OCI-LY3 (cell line): Measurements from ENCODE around the gene BRI3BP.

Experiments used
- EZH2phosphoT487 ChIP-seq: fragments of 200-600 bp; shearing (Covaris generic); IDR thresholded peaks from 2 replicates; pipeline ENCODE4 v1.6.1; 2018; ENCODE audit warnings: antibody characterized with exemption, mixed run types, low read depth
- TF ChIP-seq, protein P1 (sequence below): fragments of 200-600, 300-600 bp; sonication (generic); IDR thresholded peaks from 2 replicates; pipeline ENCODE4 v1.5.1; 2014; ENCODE audit warnings: antibody characterized with exemption, low read length, low read depth

DNA sequence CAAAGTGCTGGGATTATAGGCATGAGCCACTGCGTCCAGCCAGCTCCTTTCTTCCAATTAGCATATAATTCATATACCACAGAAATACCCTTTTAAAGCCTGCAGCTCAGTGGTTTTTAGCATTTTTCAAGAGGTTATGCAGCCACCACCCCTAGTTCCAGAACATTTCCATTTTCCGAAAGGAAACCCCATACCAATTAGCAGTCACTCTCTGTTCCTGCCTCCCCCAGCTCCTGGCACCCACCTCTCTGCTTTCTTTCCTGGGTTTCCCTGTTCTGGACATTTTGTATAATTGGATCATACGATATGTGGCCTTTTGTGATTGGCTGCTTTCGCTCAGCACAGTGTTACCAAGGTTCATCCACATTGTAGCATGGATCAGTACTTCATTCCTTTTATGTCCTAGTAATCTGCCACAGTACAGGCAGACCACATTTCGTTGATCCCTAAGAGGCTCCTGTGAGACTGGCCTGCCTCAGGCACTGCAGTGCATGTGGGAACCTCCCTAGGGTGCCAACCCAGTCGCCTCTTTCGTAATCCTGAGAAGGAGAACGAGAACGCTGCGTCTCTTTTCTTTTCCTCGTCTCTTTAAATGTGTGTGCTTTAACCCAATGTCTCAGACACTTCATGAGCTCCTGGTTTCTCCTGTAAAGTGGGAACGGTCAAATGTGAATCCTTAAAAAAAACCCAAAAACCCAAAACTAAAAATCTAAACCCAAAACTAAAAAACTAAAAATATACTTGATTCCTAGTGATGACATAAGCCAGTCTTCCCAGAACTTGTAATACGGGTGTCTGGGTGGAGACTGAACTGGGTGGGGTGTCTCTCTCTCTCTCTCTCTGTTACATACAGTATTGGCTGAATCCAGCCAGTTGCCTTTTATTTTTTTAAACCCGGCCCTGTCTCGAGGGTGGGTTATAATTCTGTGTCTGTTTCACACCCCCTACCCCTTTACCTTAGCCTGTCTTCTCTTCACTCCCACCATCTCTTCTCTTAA lies 86.5 kb downstream of the BRI3BP start:
- TF ChIP-seq, protein P1, sequence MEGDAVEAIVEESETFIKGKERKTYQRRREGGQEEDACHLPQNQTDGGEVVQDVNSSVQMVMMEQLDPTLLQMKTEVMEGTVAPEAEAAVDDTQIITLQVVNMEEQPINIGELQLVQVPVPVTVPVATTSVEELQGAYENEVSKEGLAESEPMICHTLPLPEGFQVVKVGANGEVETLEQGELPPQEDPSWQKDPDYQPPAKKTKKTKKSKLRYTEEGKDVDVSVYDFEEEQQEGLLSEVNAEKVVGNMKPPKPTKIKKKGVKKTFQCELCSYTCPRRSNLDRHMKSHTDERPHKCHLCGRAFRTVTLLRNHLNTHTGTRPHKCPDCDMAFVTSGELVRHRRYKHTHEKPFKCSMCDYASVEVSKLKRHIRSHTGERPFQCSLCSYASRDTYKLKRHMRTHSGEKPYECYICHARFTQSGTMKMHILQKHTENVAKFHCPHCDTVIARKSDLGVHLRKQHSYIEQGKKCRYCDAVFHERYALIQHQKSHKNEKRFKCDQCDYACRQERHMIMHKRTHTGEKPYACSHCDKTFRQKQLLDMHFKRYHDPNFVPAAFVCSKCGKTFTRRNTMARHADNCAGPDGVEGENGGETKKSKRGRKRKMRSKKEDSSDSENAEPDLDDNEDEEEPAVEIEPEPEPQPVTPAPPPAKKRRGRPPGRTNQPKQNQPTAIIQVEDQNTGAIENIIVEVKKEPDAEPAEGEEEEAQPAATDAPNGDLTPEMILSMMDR: no peak
- TF ChIP-seq EZH2phosphoT487: no peak
